Left cardiac atrium (tissue), 4 donors: Measurements from ENCODE around the gene HSF5. TPM values are rescaled to one million over a fixed set of nuclear protein-coding genes. Genes with fewer than 3 reads are reported as not detected.
A peak's percentile ranks its signal among the peaks of the same experiment; 100 is the strongest.

Source experiments
- ATAC-seq, 2 donors: fragments of 200-7000 bp; cut with Tn5 transposase; one replicate each; pipeline ENCODE4 v1.9.1; 2020; ENCODE audit warnings: mild to moderate bottlenecking in 2 of 2, moderate library complexity in 2 of 2
- DNase-seq: peaks from one replicate; pipeline ENCODE4 v3.0.0-alpha.2; 2020
- intact Hi-C, 2 donors: fragments of 100-400 bp; cut with DNase I; formaldehyde crosslinking; loops; one replicate each; pipeline versions ENCODE4 v1.14.1 to v1.15.1; 2022 to 2023
- total RNA-seq, 2 donors: library from RNA; stranded (reverse); fragmentation: NEBNext Ultra II Directional; extraction: Animal tissue kit (Norgen Biotek cat#: 25700); gene quantifications; one replicate each; pipeline ENCODE4 v1.2.1, GENCODE V29; 2021
- donor health status: DM: no; HTN: yes; CAD: no.
- donor health status: DM: no; HTN: yes; CAD: no; lungs with severe emphysema.
- donor health status: DM: yes; HTN: yes; CAD: no.
- donor health status: Dilated cardiomyopathy.

HSF5 gene
- total RNA-seq, 2 donors from 2014 or later, result 0.06 to 0.10 TPM

GRCh38 chr17:58432806-58433573, 55.2 kb downstream of the HSF5 start:
- DNase-seq, result no peak
- intact Hi-C loops, result no loop called here
- ATAC-seq, result no peak

- intact Hi-C loops, result no loop called here
- DNase-seq (no peak), ATAC-seq (no peak)
Measured at GRCh38 chr17:58427807-58428206, 60.4 kb downstream of the HSF5 start.

DNA sequence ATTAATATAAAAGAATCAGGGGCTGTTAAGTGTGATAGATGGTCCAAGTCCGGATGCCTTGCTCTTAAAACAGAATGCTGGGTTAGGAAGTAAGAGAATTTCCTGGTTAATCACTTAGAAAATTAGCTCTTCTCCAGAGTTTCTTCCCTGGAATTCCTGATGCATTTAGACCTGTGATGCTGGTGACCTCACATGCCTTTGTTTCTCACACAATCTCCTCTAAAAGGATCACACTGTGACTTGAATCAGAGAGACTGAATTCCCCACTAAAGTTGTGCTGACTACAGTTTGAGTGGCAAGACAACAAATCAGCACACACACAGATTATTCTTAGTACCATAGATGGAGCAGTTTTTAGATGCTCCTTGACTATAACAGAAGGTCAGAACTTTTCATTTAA, 66.5 kb downstream of the HSF5 start:
- DNase-seq (no peak), ATAC-seq (no peak)
- intact Hi-C loops, result no loop called here

- intact Hi-C loops, result no loop called here
- DNase-seq (no peak), ATAC-seq (no peak)
Measured at GRCh38 chr17:58420827-58421226, 67.4 kb downstream of the HSF5 start.

GRCh38 chr17:58417300-58418092, 70.7 kb downstream of the HSF5 start, which contains the start of gene RNF43:
Gene RNF43, minus strand, starts transcription at chr17:58417534. Its CDS starts 1,957 bp downstream, at chr17:58415577.
- ATAC-seq, result peak; percentile 99 to 100
- DNase-seq, result peak; percentile 86
- intact Hi-C loops, result loop anchor here in 1 of 2 donors (2.0 to 10.0 kb wide), 3 partner anchors 65 to 173 kb away; partner anchors contain the start of gene SUPT4H1

DNA sequence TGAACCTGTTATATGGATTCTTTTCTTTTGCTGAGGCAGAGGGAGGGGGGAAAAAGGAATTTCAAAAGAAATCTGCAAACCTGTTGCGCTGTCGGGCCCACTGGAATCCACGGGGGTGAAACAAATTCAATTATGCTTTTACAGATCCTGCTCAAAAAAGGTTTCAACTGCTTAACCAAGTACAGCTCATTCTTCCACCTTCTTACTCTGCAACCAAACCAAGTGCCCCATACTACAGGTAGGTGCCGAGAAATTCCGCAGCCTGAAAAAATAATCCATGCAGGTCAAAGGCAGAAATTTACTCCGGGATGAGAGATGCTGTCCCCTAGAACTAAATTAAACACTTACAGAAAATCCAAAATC, 71.3 kb downstream of the HSF5 start:
- intact Hi-C loops, result loop anchor here in 1 of 2 donors (2.0 to 10.0 kb wide), 3 partner anchors 64 to 172 kb away; partner anchors contain the start of gene SUPT4H1
- ATAC-seq (peak in 1 of 2 donors; percentile 5), DNase-seq (no peak)

DNA sequence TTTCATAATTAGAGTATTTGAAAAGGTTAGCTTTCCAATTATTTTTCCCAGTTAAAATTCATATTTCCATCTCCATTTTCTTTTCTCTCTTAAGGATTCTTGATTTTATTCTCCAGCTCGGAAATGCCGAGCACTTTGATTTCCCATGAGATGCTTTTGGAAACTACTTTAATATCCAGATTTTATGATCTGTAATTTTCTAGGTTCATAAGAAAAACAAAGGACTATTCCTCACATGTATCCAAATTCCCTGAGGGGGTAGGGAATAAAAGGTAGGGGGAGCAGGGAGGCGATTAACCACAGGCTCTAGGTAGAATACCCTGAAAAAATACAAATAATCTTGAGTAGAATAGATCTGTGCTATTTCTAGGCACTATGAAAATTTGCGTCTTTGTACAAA, 71.8 kb downstream of the HSF5 start:
- no peak for ATAC-seq
- intact Hi-C loops, result loop anchor here in 1 of 2 donors (2.0 to 10.0 kb wide), 3 partner anchors 64 to 172 kb away; partner anchors contain the start of gene SUPT4H1

DNA sequence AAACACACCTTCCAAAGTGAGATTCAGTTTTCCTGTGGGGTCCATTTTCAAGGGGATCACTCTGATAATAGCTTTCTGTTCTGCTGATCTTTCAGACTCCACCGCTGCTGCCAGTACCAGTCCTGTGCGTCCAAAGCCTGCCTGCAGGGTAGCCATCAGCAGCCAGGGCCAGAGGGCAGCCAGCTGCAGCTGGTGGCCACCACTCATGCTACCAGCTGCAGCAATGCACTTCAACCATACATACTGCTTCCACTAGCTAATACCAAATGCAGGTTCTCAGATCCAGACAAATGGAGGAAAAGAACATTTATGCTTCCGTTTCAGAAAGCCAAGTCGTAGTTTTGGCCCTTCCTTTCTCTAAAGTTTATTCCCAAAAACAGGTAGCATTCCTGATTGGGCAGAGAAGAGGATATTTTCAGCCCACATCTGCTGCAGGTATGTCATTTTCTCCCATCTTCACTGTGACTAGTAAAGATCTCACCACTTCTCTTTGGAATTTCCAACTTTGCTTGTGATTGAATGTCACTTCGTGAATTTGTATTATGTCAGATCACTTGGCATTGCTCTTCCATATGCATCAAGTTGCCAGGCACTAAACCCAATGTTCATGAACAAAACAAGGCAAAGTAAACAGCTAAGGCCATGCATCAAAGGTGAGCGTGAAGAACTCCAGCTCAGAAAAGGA, 72.7 kb downstream of the HSF5 start:
- intact Hi-C loops, result loop anchor here in 1 of 2 donors (2.0 to 10.0 kb wide), 3 partner anchors 63 to 171 kb away; partner anchors contain the start of gene SUPT4H1

More for the DNA sequence above, 71.8 kb downstream of the HSF5 start:
- DNase-seq, result no peak

GRCh38 chr17:58414596-58414997, 73.6 kb downstream of the HSF5 start:
- intact Hi-C loops, result loop anchor here in 1 of 2 donors (10.0 kb wide), 1 partner anchor 170 kb away; no protein-coding TSS in a partner anchor
- ATAC-seq (no peak), DNase-seq (no peak)

More for the DNA sequence above, 72.7 kb downstream of the HSF5 start:
- ATAC-seq (no peak), DNase-seq (peak; percentile 21)

GRCh38 chr17:58413684-58414083, 74.5 kb downstream of the HSF5 start:
- DNase-seq, result no peak
- intact Hi-C loops, result loop anchor here in 1 of 2 donors (10.0 kb wide), 1 partner anchor 169 kb away; no protein-coding TSS in a partner anchor
- ATAC-seq, result no peak

- no peak for DNase-seq
- no peak for ATAC-seq
- intact Hi-C loops, result loop anchor here in 1 of 2 donors (10.0 kb wide), 1 partner anchor 168 kb away; no protein-coding TSS in a partner anchor
Measured at GRCh38 chr17:58412961-58413586, 75.1 kb downstream of the HSF5 start.

- intact Hi-C loops, result loop anchor here in 1 of 2 donors (10.0 kb wide), 1 partner anchor 167 kb away; no protein-coding TSS in a partner anchor
- ATAC-seq (no peak), DNase-seq (no peak)
Measured at GRCh38 chr17:58412064-58412703, 76.0 kb downstream of the HSF5 start.

DNA sequence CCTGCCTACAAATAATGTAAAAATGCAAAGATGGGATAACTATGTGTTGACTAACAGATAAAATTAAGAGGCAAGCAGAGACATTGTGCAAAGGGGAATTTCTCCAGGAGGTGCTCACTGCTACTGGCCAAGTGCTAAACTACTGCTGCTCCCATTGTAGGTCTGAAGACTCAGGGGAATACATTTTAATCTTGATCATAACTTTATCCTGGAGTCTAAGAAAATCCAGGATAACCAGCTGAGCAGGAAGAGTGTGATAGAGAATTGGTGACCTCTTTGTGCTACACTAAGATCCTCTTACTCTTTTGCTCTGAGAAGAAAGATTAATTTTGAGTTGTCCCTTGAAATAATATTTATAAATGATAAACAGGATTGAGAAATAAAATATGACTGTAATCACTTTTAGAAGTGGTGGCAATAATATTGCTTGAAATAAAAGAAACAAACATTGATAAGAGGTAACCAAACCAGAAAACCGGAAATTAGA, 76.8 kb downstream of the HSF5 start:
- intact Hi-C loops, result loop anchor here in 1 of 2 donors (10.0 kb wide), 1 partner anchor 167 kb away; no protein-coding TSS in a partner anchor

DNA sequence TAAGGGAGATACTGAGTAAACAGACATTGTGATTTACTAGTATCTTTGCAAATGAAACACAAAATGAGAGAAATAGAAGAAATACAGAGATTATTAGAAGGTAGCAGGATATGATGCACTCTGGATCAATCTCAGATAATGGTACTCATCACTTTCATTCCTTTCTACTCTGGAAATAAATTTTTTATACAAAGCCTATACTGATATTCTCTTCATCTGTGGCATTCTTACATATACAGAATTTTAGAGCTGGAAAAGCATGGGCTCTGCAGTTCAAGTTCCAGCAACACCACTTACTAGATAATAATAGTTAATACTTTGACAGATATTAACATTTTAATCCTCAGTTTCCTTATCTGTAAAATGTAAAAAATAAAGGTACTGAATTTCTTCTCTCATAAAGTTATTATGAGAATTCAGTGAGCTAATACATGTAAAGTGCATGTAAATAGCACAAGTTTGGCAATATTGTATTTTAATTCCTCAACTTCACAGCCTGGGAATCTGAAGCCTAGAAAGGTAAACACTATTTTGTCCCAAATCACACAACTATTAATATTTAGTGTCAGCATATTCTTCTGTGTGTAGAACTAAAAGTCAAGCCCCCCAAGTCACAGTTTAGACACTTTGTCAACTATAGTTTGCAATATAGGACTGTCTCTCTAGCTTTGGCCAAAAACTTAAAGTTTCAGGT, 77.3 kb downstream of the HSF5 start:
- ATAC-seq (no peak), DNase-seq (no peak)
- intact Hi-C loops, result loop anchor here in 1 of 2 donors (10.0 kb wide), 1 partner anchor 166 kb away; no protein-coding TSS in a partner anchor

More for the DNA sequence above, 76.8 kb downstream of the HSF5 start:
- ATAC-seq (no peak), DNase-seq (no peak)

DNA sequence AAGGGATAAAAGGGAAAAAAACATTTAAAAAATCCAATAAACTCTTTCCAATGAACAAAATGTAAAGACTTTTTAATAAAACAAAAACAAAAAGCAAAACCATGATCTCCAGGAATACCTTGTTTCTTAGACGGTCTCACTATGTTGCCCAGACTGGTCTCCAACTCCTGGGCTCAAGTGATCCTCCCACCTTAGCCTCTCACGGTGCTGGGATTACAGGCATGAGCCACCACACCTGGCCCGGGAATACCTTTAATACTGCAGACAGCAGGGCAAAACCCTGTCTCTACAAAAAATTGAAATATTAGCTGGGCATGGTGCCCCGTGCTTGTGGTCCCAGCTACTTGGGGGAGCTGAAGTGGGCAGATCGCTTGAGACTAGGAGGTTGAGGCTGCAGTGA, 78.8 kb downstream of the HSF5 start:
- ATAC-seq, result no peak
- no peak for DNase-seq
- intact Hi-C loops, result no loop called here

- DNase-seq (no peak), ATAC-seq (no peak)
- intact Hi-C loops, result no loop called here
Measured at GRCh38 chr17:58403311-58403710, 84.9 kb downstream of the HSF5 start.

- intact Hi-C loops, result no loop called here
- DNase-seq (no peak), ATAC-seq (no peak)
Measured at GRCh38 chr17:58402679-58403078, 85.5 kb downstream of the HSF5 start.
